ENCODE measurements around the gene SMG6.

- TF ChIP-seq, protein P1, sequence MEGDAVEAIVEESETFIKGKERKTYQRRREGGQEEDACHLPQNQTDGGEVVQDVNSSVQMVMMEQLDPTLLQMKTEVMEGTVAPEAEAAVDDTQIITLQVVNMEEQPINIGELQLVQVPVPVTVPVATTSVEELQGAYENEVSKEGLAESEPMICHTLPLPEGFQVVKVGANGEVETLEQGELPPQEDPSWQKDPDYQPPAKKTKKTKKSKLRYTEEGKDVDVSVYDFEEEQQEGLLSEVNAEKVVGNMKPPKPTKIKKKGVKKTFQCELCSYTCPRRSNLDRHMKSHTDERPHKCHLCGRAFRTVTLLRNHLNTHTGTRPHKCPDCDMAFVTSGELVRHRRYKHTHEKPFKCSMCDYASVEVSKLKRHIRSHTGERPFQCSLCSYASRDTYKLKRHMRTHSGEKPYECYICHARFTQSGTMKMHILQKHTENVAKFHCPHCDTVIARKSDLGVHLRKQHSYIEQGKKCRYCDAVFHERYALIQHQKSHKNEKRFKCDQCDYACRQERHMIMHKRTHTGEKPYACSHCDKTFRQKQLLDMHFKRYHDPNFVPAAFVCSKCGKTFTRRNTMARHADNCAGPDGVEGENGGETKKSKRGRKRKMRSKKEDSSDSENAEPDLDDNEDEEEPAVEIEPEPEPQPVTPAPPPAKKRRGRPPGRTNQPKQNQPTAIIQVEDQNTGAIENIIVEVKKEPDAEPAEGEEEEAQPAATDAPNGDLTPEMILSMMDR (IDR thresholded peaks at IDR 0.05; ENCODE audit: insufficient read depth, low read depth, low read length) = no peak
- no peak for TF ChIP-seq EZH2 (IDR thresholded peaks at IDR 0.05; ENCODE audit: insufficient read depth, low read length)
Observed at GRCh38 chr17:2230877-2231276, 72.7 kb downstream of the SMG6 start.

All from astrocyte (in vitro differentiated cells and primary cell).